SK-N-SH (cell line): ENCODE results near the gene ECI1. TPM values are rescaled to one million over a fixed set of nuclear protein-coding genes. Genes with fewer than 3 reads are reported as not detected.
A peak's percentile ranks its signal among the peaks of the same experiment; 100 is the strongest.

ENCODE experiments used
- CTCF ChIA-PET: fragments of 300-600, 350-600 bp; formaldehyde crosslinking; extraction: SDS; loops from one replicate; lab custom pipeline; 2021; lab: Yijun Ruan, JAX
- POLR2A ChIA-PET: fragments of 350-600 bp; sonication (Branson Sonifier 250); formaldehyde crosslinking; extraction: SDS; loops from one replicate; lab custom pipeline; 2020; ENCODE audit warnings: antibody characterized with exemption, inconsistent platforms; lab: Yijun Ruan, JAX
- DNase-seq: peaks from one replicate; pipeline ENCODE4 v3.0.0; 2012
- H2AFZ ChIP-seq: fragments of 200-600 bp; sonication (generic); 2 replicates; pipeline ENCODE4 v1.8.1; 2016; ENCODE audit warnings: antibody characterized with exemption, mild to moderate bottlenecking, low read depth
- H3F3A ChIP-seq: fragments of 200-600 bp; sonication (generic); replicated peaks from 2 replicates; pipeline ENCODE3; 2016; ENCODE audit warnings: antibody characterized with exemption, mild to moderate bottlenecking; ENCODE audit not compliant: insufficient read depth
- H3K27ac ChIP-seq, 2 experiments: fragments of 200-500 bp in 1 of 2; fragments of 200-600 bp in 1 of 2; sonication (Bioruptor generic) in 1 of 2; sonication (generic), shearing (Covaris generic) in 1 of 2; 2 replicates each; pipeline versions ENCODE4 v1.5.1 to v1.6.1; 2014 to 2016; ENCODE audit warnings: low read depth in 2 of 2, inconsistent platforms in 1 of 2, low read length in 1 of 2, mild to moderate bottlenecking in 1 of 2, mixed read lengths in 1 of 2
- H3K27me3 ChIP-seq: fragments of 200-600 bp; sonication (generic), shearing (Covaris generic); 2 replicates; pipeline ENCODE4 v1.6.1; 2016; ENCODE audit warnings: mixed run types; ENCODE audit not compliant: insufficient read depth
- H3K36me3 ChIP-seq, 2 experiments: fragments of 200-500 bp in 1 of 2; fragments of 200-600 bp in 1 of 2; sonication (Bioruptor generic) in 1 of 2; sonication (generic) in 1 of 2; replicated peaks in 1 of 2; 2 replicates each; pipeline versions ENCODE3 to v1.5.1; 2014 to 2016; ENCODE audit warnings: low read length in 1 of 2, mild to moderate bottlenecking in 1 of 2; ENCODE audit not compliant: insufficient read depth in 2 of 2, control insufficient read depth in 1 of 2
- H3K4me1 ChIP-seq, 2 experiments: fragments of 200-500 bp in 1 of 2; fragments of 200-600 bp in 1 of 2; sonication (Bioruptor generic) in 1 of 2; sonication (generic), shearing (Covaris generic) in 1 of 2; 2 replicates each; pipeline versions ENCODE4 v1.5.1 to v1.6.1; 2014 to 2016; ENCODE audit warnings: low read depth in 1 of 2, low read length in 1 of 2, mixed run types in 1 of 2; ENCODE audit not compliant: insufficient read depth in 2 of 2, control insufficient read depth in 1 of 2
- H3K4me2 ChIP-seq: fragments of 200-600 bp; sonication (generic), shearing (Covaris generic); 2 replicates; pipeline ENCODE4 v1.6.1; 2017; ENCODE audit warnings: mixed run types
- H3K4me3 ChIP-seq, 2 experiments: fragments of 200-500 bp in 1 of 2; fragments of 200-600 bp in 1 of 2; sonication (Bioruptor generic) in 1 of 2; sonication (generic), shearing (Covaris generic) in 1 of 2; 2 replicates each; pipeline versions ENCODE4 v1.5.1 to v1.8.1; 2014 to 2016; ENCODE audit warnings: low read depth in 2 of 2, inconsistent platforms in 1 of 2, low read length in 1 of 2, mild to moderate bottlenecking in 1 of 2, mixed read lengths in 1 of 2, moderate library complexity in 1 of 2
- H3K79me2 ChIP-seq: fragments of 200-600 bp; sonication (generic); 2 replicates; pipeline ENCODE4 v1.8.1; 2017; ENCODE audit warnings: mild to moderate bottlenecking; ENCODE audit not compliant: insufficient read depth
- H3K9ac ChIP-seq: fragments of 200-600 bp; sonication (generic); 2 replicates; pipeline ENCODE4 v1.6.1; 2017; ENCODE audit warnings: mixed run types
- H3K9me2 ChIP-seq: fragments of 200-600 bp; sonication (generic); 2 replicates; pipeline ENCODE4 v1.6.1; 2017; ENCODE audit warnings: mixed run types
- H3K9me3 ChIP-seq: fragments of 200-600 bp; sonication (generic); 2 replicates; pipeline ENCODE4 v1.6.1; 2017; ENCODE audit warnings: mixed run types, mild to moderate bottlenecking, moderate library complexity
- H4K20me1 ChIP-seq: fragments of 200-600 bp; sonication (generic); 2 replicates; pipeline ENCODE4 v1.6.1; 2017; ENCODE audit warnings: mild to moderate bottlenecking, mixed run types; ENCODE audit not compliant: insufficient read depth
- ELF1 ChIP-seq: IDR thresholded peaks from 2 replicates; pipeline ENCODE4 v1.4.0; 2012
- FOSL2 ChIP-seq: IDR thresholded peaks from 2 replicates; pipeline ENCODE4 v1.4.0; 2012; ENCODE audit warnings: low read depth, mild to moderate bottlenecking, moderate library complexity, borderline replicate concordance
- FOXJ3 ChIP-seq: sonication (generic); formaldehyde crosslinking; IDR thresholded peaks from 2 replicates; pipeline ENCODE4 v1.5.1; 2020; ENCODE audit warnings: mild to moderate bottlenecking, missing genetic modification reagents
- GABPA ChIP-seq: IDR thresholded peaks from 2 replicates; pipeline ENCODE4 v1.4.0; 2012; ENCODE audit warnings: low read depth, mild to moderate bottlenecking
- JUND ChIP-seq: IDR thresholded peaks from 2 replicates; pipeline ENCODE4 v1.4.0; 2012
- MEF2A ChIP-seq: IDR thresholded peaks from 2 replicates; pipeline ENCODE4 v1.4.0; 2012; ENCODE audit warnings: low read depth, borderline replicate concordance
- MXI1 ChIP-seq: IDR thresholded peaks from 2 replicates; pipeline ENCODE4 v1.6.1; 2012; ENCODE audit warnings: mild to moderate bottlenecking, low read depth, low read length, improper control_type of control experiment
- NFIC ChIP-seq: IDR thresholded peaks from 2 replicates; pipeline ENCODE4 v1.4.0; 2012; ENCODE audit warnings: borderline replicate concordance
- POLR2AphosphoS5 ChIP-seq: IDR thresholded peaks from 2 replicates; pipeline ENCODE4 v1.6.1; 2012; ENCODE audit warnings: low read depth, low read length
- RCOR1 ChIP-seq: fragments of 150-350 bp; IDR thresholded peaks from 2 replicates; pipeline ENCODE4 v1.6.1; 2017; ENCODE audit warnings: antibody characterized with exemption, low read length
- TAF1 ChIP-seq: IDR thresholded peaks from 2 replicates; pipeline ENCODE4 v1.6.1; 2012; ENCODE audit warnings: low read depth, mild to moderate bottlenecking, low read length, moderate library complexity, borderline replicate concordance
- YY1 ChIP-seq: IDR thresholded peaks from 2 replicates; pipeline ENCODE4 v1.4.0; 2012; ENCODE audit warnings: low read depth, mild to moderate bottlenecking
- WGBS: methylation state at CpG from one replicate; pipeline ENCODE4 v1.1.6; 2017; ENCODE audit warnings: low lambda C conversion rate; 5-methylcytosine and 5-hydroxymethylcytosine counted together
- polyA plus RNA-seq, 3 experiments: library from polyadenylated mRNA; depleted of rRNA; stranded (reverse); fragments of >200 nt; gene quantifications; 2 replicates each; pipeline ENCODE4 v1.2.3, GENCODE V29; 2012
- TF ChIP-seq, protein P1 (sequence below): fragments of 200-600 bp; sonication (generic); IDR thresholded peaks from 2 replicates; pipeline ENCODE4 v1.6.1; 2017; ENCODE audit warnings: antibody characterized with exemption, mild to moderate bottlenecking, moderate library complexity
- TF ChIP-seq, protein P2 (sequence below): IDR thresholded peaks from 2 replicates; pipeline ENCODE4 v1.4.0; 2012; ENCODE audit warnings: low read depth
- TF ChIP-seq, protein P3 (sequence below): IDR thresholded peaks from 2 replicates; pipeline ENCODE4 v1.4.0; 2012; ENCODE audit warnings: low read depth, borderline replicate concordance

ECI1 gene
- polyA plus RNA-seq, 1 of the 3 experiments (the other 2 are of a cell fraction): 61.8 TPM

DNA sequence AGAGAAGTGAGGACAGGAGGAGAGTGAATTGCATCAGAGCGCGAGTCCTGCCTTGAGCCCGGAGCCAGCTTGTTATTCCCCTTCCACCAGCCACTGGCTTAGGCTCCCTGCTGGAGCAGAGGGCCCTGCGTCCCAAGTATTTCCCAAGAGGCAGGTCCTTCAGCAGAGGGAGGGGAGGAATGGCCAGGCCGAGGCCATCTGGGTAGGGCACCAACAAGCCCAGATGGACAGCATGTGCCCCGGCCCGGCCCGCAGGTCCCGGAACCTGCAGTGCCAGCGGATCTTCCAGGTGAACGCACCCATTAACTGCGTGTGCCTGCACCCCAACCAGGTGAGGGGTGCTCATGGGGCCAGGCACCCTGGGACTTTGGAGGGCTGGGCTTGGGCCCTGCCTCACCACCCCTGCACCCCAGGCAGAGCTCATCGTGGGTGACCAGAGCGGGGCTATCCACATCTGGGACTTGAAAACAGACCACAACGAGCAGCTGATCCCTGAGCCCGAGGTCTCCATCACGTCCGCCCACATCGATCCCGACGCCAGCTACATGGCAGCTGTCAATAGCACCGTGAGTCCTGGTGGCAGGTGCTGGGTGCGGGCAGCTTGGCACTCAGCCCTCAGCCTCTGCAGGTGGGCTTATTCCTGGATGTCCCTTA lies 44.5 kb downstream of the ECI1 start:
- Histone ChIP-seq H3K4me2 (peak overlapping the region; percentile 85; the same call in 1 of the 2 replicates), H3K4me1 (peaks cover 0 to 23% of the 10 kb centered on the region in 2 experiments; a peak in 2 of 4 replicates), H3K9me3 (no peaks in the 10 kb centered on the region), H3K79me2 (peaks cover 16% of the 10 kb centered on the region; the same call in 1 of the 2 replicates), H3K36me3 (peaks cover 0 to 29% of the 10 kb centered on the region in 2 experiments), H4K20me1 (no peaks in the 10 kb centered on the region), H3K27me3 (no peaks in the 10 kb centered on the region), H3K9ac (no peak overlapping the region), H3K9me2 (no peaks in the 10 kb centered on the region), H3F3A (peaks cover 6% of the 10 kb centered on the region), H3K27ac (no peak overlapping the region), H2AFZ (no peak overlapping the region), H3K4me3 (no peak overlapping the region)
- ChIA-PET POLR2A (interaction anchor here (0.6 to 1.7 kb wide), 3 partner anchors 8 to 59 kb away, joined by 3 to 5 read pairs (median 3); partner anchors contain the start of genes RAB26 and TRAF7), CTCF (interaction anchor here (1.8 to 4.9 kb wide), 2 partner anchors 12 to 45 kb away, joined by 6 to 19 read pairs; partner anchors contain the start of gene ECI1)
- TF ChIP-seq GABPA (no peak), MXI1 (no peak), FOXJ3 (no peak), ELF1 (no peak), NFIC (no peak), FOSL2 (no peak), JUND (no peak), RCOR1 (no peak), TAF1 (no peak), MEF2A (no peak), YY1 (no peak), POLR2AphosphoS5 (no peak)
- TF ChIP-seq, protein P1, sequence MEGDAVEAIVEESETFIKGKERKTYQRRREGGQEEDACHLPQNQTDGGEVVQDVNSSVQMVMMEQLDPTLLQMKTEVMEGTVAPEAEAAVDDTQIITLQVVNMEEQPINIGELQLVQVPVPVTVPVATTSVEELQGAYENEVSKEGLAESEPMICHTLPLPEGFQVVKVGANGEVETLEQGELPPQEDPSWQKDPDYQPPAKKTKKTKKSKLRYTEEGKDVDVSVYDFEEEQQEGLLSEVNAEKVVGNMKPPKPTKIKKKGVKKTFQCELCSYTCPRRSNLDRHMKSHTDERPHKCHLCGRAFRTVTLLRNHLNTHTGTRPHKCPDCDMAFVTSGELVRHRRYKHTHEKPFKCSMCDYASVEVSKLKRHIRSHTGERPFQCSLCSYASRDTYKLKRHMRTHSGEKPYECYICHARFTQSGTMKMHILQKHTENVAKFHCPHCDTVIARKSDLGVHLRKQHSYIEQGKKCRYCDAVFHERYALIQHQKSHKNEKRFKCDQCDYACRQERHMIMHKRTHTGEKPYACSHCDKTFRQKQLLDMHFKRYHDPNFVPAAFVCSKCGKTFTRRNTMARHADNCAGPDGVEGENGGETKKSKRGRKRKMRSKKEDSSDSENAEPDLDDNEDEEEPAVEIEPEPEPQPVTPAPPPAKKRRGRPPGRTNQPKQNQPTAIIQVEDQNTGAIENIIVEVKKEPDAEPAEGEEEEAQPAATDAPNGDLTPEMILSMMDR: no peak
- TF ChIP-seq, protein P2, sequence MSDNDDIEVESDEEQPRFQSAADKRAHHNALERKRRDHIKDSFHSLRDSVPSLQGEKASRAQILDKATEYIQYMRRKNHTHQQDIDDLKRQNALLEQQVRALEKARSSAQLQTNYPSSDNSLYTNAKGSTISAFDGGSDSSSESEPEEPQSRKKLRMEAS: no peak
- TF ChIP-seq, protein P3, sequence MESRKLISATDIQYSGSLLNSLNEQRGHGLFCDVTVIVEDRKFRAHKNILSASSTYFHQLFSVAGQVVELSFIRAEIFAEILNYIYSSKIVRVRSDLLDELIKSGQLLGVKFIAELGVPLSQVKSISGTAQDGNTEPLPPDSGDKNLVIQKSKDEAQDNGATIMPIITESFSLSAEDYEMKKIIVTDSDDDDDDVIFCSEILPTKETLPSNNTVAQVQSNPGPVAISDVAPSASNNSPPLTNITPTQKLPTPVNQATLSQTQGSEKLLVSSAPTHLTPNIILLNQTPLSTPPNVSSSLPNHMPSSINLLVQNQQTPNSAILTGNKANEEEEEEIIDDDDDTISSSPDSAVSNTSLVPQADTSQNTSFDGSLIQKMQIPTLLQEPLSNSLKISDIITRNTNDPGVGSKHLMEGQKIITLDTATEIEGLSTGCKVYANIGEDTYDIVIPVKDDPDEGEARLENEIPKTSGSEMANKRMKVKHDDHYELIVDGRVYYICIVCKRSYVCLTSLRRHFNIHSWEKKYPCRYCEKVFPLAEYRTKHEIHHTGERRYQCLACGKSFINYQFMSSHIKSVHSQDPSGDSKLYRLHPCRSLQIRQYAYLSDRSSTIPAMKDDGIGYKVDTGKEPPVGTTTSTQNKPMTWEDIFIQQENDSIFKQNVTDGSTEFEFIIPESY: no peak
- DNase-seq: no peak
- 95% methylated on average over 13 of the region's 23 CpGs for WGBS
